ENCODE measurements around the gene GRIN3A. TPM values are rescaled to one million over a fixed set of nuclear protein-coding genes. Genes with fewer than 3 reads are reported as not detected.

Gene GRIN3A
- total RNA-seq, 1 donor from 2014 or later: 0.35 TPM

- TF ChIP-seq, protein P1, sequence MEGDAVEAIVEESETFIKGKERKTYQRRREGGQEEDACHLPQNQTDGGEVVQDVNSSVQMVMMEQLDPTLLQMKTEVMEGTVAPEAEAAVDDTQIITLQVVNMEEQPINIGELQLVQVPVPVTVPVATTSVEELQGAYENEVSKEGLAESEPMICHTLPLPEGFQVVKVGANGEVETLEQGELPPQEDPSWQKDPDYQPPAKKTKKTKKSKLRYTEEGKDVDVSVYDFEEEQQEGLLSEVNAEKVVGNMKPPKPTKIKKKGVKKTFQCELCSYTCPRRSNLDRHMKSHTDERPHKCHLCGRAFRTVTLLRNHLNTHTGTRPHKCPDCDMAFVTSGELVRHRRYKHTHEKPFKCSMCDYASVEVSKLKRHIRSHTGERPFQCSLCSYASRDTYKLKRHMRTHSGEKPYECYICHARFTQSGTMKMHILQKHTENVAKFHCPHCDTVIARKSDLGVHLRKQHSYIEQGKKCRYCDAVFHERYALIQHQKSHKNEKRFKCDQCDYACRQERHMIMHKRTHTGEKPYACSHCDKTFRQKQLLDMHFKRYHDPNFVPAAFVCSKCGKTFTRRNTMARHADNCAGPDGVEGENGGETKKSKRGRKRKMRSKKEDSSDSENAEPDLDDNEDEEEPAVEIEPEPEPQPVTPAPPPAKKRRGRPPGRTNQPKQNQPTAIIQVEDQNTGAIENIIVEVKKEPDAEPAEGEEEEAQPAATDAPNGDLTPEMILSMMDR (conservative IDR thresholded peaks at IDR 0.05): no peak
- H3K36me3 Mint-ChIP-seq (ENCODE audit: low read depth): no peaks in the 10 kb centered on the region
- no peak overlapping the region for H3K4me3 Mint-ChIP-seq
- H3K27me3 Mint-ChIP-seq (ENCODE audit: low read depth): peaks cover 7% of the 10 kb centered on the region
- no peaks in the 10 kb centered on the region for H3K9me3 Mint-ChIP-seq
- no peaks in the 10 kb centered on the region for H3K4me1 Mint-ChIP-seq
- no peak overlapping the region for H3K27ac Mint-ChIP-seq (ENCODE audit: unreplicated experiment)
- no peak for DNase-seq (ENCODE audit: low read depth, low spot score)
Observed at GRCh38 chr9:101684665-101685064, 53.8 kb downstream of the GRIN3A start.

DNA sequence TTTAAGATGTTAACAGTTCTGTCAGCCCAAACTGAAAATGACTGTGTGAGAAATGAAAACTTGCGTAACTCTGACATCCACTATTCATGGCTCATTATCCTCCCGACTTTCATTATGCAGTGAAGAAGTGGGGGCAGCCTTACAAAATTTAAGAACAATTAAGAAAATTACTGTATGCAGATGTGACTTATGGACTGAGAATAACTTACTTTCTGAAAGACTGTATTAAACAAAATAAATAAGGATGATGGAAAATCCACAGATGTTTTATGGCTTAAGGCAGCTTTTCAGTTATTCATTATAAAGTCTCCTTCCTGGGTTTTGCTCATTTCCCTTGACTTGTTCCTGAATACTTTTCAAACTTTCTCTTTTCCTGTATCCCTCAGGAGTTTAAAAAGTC lies 55.2 kb downstream of the GRIN3A start:
- no peaks in the 10 kb centered on the region for H3K9me3 Mint-ChIP-seq
- H3K36me3 Mint-ChIP-seq (ENCODE audit: low read depth): no peaks in the 10 kb centered on the region
- H3K4me3 Mint-ChIP-seq: no peak overlapping the region
- DNase-seq (ENCODE audit: low read depth, low spot score): no peak
- H3K4me1 Mint-ChIP-seq: no peaks in the 10 kb centered on the region
- TF ChIP-seq, protein P1 (conservative IDR thresholded peaks at IDR 0.05): no peak
- H3K27ac Mint-ChIP-seq (ENCODE audit: unreplicated experiment): no peak overlapping the region
- peaks cover 3% of the 10 kb centered on the region for H3K27me3 Mint-ChIP-seq (ENCODE audit: low read depth)

- H3K9me3 Mint-ChIP-seq: no peaks in the 10 kb centered on the region
- peaks cover 3% of the 10 kb centered on the region for H3K27me3 Mint-ChIP-seq (ENCODE audit: low read depth)
- no peaks in the 10 kb centered on the region for H3K4me1 Mint-ChIP-seq
- no peaks in the 10 kb centered on the region for H3K36me3 Mint-ChIP-seq (ENCODE audit: low read depth)
- DNase-seq (ENCODE audit: low read depth, low spot score): no peak
- TF ChIP-seq, protein P1 (conservative IDR thresholded peaks at IDR 0.05): no peak
- no peak overlapping the region for H3K27ac Mint-ChIP-seq (ENCODE audit: unreplicated experiment)
- H3K4me3 Mint-ChIP-seq: no peak overlapping the region
Observed at GRCh38 chr9:101677861-101678260, 60.6 kb downstream of the GRIN3A start.

GRCh38 chr9:101675341-101675740 lies 63.1 kb downstream of the GRIN3A start:
- TF ChIP-seq, protein P1 (conservative IDR thresholded peaks at IDR 0.05): no peak
- Mint-ChIP-seq H3K36me3 (ENCODE audit: low read depth) (no peaks in the 10 kb centered on the region), H3K4me1 (no peaks in the 10 kb centered on the region), H3K4me3 (no peak overlapping the region), H3K27me3 (ENCODE audit: low read depth) (peaks cover 3% of the 10 kb centered on the region), H3K9me3 (peaks cover 2% of the 10 kb centered on the region), H3K27ac (ENCODE audit: unreplicated experiment) (no peak overlapping the region)
- DNase-seq (ENCODE audit: low read depth, low spot score): no peak

GRCh38 chr9:101674165-101674564 lies 64.3 kb downstream of the GRIN3A start:
- H3K4me3 Mint-ChIP-seq: no peak overlapping the region
- TF ChIP-seq, protein P1 (conservative IDR thresholded peaks at IDR 0.05): no peak
- peaks cover 3% of the 10 kb centered on the region for H3K27me3 Mint-ChIP-seq (ENCODE audit: low read depth)

GRCh38 chr9:101673642-101674041 lies 64.8 kb downstream of the GRIN3A start:
- Mint-ChIP-seq H3K27ac (ENCODE audit: unreplicated experiment) (no peak overlapping the region), H3K36me3 (ENCODE audit: low read depth) (no peaks in the 10 kb centered on the region), H3K4me3 (no peak overlapping the region), H3K9me3 (peaks cover 2% of the 10 kb centered on the region), H3K4me1 (peaks cover 5% of the 10 kb centered on the region), H3K27me3 (ENCODE audit: low read depth) (peaks cover 3% of the 10 kb centered on the region)
- TF ChIP-seq, protein P1 (conservative IDR thresholded peaks at IDR 0.05): no peak
- no peak for DNase-seq (ENCODE audit: low read depth, low spot score)

More at GRCh38 chr9:101674165-101674564, 64.3 kb downstream of the GRIN3A start:
- Mint-ChIP-seq H3K36me3 (ENCODE audit: low read depth) (no peaks in the 10 kb centered on the region), H3K9me3 (peaks cover 2% of the 10 kb centered on the region), H3K27ac (ENCODE audit: unreplicated experiment) (no peak overlapping the region), H3K4me1 (peaks cover 2% of the 10 kb centered on the region)
- DNase-seq (ENCODE audit: low read depth, low spot score): no peak

Measured in neural crest cell (in vitro differentiated cells).